K562 (cell line): ENCODE results near the gene NOL4L. TPM values are rescaled to one million over a fixed set of nuclear protein-coding genes. Genes with fewer than 3 reads are reported as not detected.

ENCODE experiments used
- ARID2 ChIP-seq: fragments of 450-650 bp; IDR thresholded peaks from 2 replicates; pipeline ENCODE4 v1.6.1; 2017; ENCODE audit warnings: antibody characterized with exemption, mild to moderate bottlenecking
- DMBX1 ChIP-seq: fragments of 250-450 bp; sonication (Bioruptor Pico); IDR thresholded peaks from 2 replicates; pipeline ENCODE4 v1.8.0; 2022; ENCODE audit warnings: inconsistent platforms, mild to moderate bottlenecking, moderate library complexity, borderline replicate concordance
- EP400 ChIP-seq: fragments of 450-650 bp; IDR thresholded peaks from 2 replicates; pipeline ENCODE4 v1.6.1; 2017; ENCODE audit warnings: antibody characterized with exemption, mild to moderate bottlenecking, moderate library complexity
- HMGN3 ChIP-seq: IDR thresholded peaks from 2 replicates; pipeline ENCODE4 v1.6.1; 2011; ENCODE audit warnings: borderline replicate concordance, low read depth, mild to moderate bottlenecking, mixed read lengths, low read length; ENCODE audit not compliant: insufficient read length; ENCODE audit errors: extremely low read depth
- IRF2 ChIP-seq: sonication (generic); formaldehyde crosslinking; IDR thresholded peaks from 2 replicates; pipeline ENCODE4 v1.8.1; 2022; ENCODE audit warnings: mild to moderate bottlenecking, missing genetic modification reagents
- MAFK ChIP-seq: IDR thresholded peaks from 2 replicates; pipeline ENCODE4 v1.6.1; 2011; ENCODE audit warnings: low read length, improper control_type of control experiment
- MCM2 ChIP-seq: fragments of 450-650 bp; IDR thresholded peaks from 2 replicates; pipeline ENCODE4 v1.6.1; 2017; ENCODE audit warnings: low read depth, mild to moderate bottlenecking
- MITF ChIP-seq: IDR thresholded peaks from 2 replicates; pipeline ENCODE4 v1.6.1; 2014; ENCODE audit warnings: antibody characterized with exemption
- NR0B1 ChIP-seq: fragments of 450-650 bp; IDR thresholded peaks from one replicate; pipeline ENCODE4 v1.6.1; 2018; ENCODE audit warnings: mild to moderate bottlenecking, moderate library complexity; ENCODE audit not compliant: partially characterized antibody
- PHF21A ChIP-seq: fragments of 450-650 bp; IDR thresholded peaks from 2 replicates; pipeline ENCODE4 v1.6.1; 2017; ENCODE audit warnings: low read depth, borderline replicate concordance
- XRCC4 ChIP-seq: IDR thresholded peaks from one replicate; pipeline ENCODE4 v1.6.1; 2011; ENCODE audit not compliant: insufficient read depth, insufficient read length; ENCODE audit errors: extremely low read depth
- ZNF175 ChIP-seq: fragments of 200-800 bp; sonication (Bioruptor generic); IDR thresholded peaks from 2 replicates; pipeline ENCODE4 v1.6.1; 2016; ENCODE audit warnings: low read depth, mild to moderate bottlenecking, missing genetic modification characterization, missing compliant biosample characterization
- ZNF280A ChIP-seq: fragments of 450-650 bp; IDR thresholded peaks from 2 replicates; pipeline ENCODE4 v1.6.1; 2018; ENCODE audit warnings: mild to moderate bottlenecking, low read depth; ENCODE audit not compliant: partially characterized antibody
- polyA plus RNA-seq, 8 experiments: library from polyadenylated mRNA; depleted of rRNA in 4 of 8; stranded (reverse) in 5 of 8; unstranded in 3 of 8; fragments of >200 nt; fragmentation: Nextera tagmentation in 2 of 8; fragmentation: Illumina TruSeq in 1 of 8; extraction: Ambion mirVana in 2 of 8; extraction: Trizol in 1 of 8; gene quantifications; 2 replicates each; pipeline versions ENCODE4 v1.2.1 to v1.2.3, GENCODE V29; 2011 to 2014; ENCODE audit warnings: inconsistent platforms in 1 of 8, missing spikeins in 1 of 8
- total RNA-seq, 7 experiments: library from RNA; depleted of rRNA in 6 of 7; stranded (reverse); fragments of >200 nt in 6 of 7; fragmentation: Illumina TruSeq in 2 of 7; extraction: Trizol in 2 of 7; gene quantifications; 2 replicates each; pipeline versions ENCODE4 v1.2.1 to v1.2.3, GENCODE V29; 2011 to 2021; ENCODE audit warnings: low replicate concordance in 1 of 7

The NOL4L gene
- total and polyA plus RNA-seq, 9 of the 15 experiments (the other 6 are each of a cell fraction or from before 2014, with no cell fraction given) = 5.1 to 36.2 (median 13.6) TPM

GRCh38 chr20:32406701-32407100, 178.4 kb downstream of the NOL4L start (continued):
- TF ChIP-seq MCM2 (no peak), HMGN3 (no peak), NR0B1 (no peak), ARID2 (no peak), ZNF175 (CRISPR knock-in tag) (no peak), EP400 (no peak), XRCC4 (no peak), IRF2 (no peak), MITF (no peak), ZNF280A (no peak), MAFK (no peak), PHF21A (no peak), DMBX1 (CRISPR knock-in tag) (no peak)
